ENCODE measurements around the gene STX12.
"Not testable (repeated sequence)": the region's sequence is repeated elsewhere in the genome, so short reads cannot be mapped to it uniquely, and the experiment has no call there.

The STX12 gene

GRCh38 chr1:27830621-27831440 lies 57.8 kb downstream of the STX12 start, which contains the start of gene PPP1R8:
TSS of gene PPP1R8 (plus strand) at chr1:27830782. CDS start at chr1:27830836, 54 bp downstream.
- peak; percentile 88 for DNase-seq (ENCODE audit: low spot score)

DNA sequence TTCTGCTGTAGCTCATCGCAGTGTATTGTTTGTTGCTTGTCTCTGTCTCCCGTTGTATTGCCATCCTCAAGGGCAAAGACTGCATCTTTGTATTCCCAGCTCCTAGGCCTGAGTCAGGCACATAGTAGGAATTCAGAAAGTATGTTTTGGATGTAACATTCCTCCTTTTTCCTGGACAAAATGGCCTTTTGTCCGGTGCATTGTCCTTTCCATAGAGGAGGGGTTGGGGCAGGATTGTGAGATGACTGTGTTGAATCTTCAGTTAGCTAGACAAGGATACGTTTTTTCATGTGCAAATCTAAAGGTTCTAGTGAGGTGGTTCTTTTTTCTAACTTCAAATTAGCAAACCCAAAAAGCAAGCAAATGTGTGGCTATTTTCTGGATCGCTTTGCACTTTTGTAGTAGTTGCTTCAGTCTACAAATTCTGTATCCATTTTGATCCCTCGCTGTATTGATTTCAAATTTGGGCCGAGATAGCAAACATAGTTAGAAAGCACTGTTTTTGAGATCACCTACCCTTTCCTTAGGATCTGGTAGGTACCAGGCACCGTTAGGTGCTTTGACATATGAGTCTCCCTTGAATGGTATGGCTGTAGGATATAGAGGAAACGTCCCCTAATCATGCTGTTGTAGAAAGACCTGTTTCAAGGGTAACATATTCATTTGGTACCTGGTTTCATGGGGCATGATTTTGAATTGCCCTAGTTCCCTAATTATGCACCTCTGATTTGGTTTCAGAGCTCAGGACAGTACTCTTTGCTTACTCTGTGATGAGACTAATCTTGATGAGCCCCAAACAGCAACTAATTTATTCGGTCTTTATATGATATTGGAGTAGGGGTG lies 58.8 kb downstream of the STX12 start:
- DNase-seq (ENCODE audit: low spot score): no peak

DNA sequence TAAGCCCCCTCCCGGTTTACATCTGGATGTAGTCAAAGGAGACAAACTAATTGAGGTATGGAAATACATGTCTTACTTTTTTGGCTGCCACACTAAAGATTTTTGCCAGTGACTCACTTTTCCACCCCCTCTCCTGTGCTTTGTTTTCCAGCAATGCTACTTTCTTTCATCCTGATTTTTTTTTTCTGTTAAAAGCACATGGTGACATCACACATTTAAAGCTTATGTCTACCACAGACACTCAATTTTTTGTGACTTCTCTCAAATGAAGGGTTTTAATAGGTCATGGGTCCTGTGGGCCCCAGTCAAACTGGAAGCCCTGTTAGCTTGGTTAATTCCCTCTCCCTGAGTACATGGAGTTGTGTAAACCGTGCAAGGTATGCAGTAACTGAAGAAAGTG lies 59.7 kb downstream of the STX12 start:
- no peak for DNase-seq (ENCODE audit: low spot score)

DNA sequence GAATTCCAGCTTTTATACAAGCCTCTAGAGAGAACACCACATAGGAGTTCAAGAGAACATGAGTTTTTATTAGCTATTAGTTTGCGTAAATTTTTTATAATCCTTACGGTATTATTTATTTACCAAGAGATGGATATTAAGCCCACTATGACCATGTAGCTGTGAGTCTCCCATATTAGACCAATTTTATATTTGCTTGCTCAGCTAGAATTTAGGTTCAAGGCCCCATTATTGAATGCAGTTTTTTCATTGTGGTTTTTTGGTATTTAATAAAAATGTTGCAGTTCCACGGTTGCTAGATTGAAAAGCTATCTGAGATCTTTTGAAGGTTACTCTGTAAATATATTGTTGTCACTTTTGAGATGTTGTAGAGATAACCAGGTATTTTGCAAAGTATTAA lies 60.5 kb downstream of the STX12 start:
- no peak for DNase-seq (ENCODE audit: low spot score)

- DNase-seq (ENCODE audit: low spot score): no peak
These were observed 62.0 kb downstream of the STX12 start for GRCh38 chr1:27835046-27835445.

DNA sequence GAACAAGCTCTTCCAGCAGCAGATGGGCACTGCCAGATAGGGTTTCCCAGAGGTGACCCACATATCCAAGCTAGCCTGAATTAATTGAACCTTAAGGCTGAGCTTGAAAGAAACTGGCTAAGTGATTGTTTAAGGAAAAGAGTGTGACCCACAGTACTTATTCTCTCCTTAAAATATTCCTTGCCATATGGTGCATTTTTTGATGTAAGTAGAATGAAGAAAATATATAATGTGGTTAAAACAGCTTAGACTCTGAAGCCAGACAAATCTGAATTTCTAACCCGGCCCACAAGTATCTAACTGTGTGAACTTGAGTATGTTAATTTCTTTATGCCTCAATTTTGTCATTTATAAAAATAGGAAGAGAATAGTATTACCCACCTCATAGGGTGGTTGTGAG lies 62.5 kb downstream of the STX12 start:
- DNase-seq (ENCODE audit: low spot score): no peak

DNA sequence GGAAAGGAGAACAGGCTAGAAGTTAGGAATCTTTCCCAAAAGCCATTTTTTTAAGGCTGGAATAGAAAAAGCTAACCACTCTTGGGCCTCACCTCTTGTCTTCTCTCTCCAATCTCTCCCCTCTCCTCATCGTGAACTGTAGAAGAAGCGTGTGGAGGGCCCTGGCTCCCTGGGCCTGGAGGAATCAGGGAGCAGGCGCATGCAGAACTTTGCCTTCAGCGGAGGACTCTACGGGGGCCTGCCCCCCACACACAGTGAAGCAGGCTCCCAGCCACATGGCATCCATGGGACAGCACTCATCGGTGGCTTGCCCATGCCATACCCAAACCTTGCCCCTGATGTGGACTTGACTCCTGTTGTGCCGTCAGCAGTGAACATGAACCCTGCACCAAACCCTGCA lies 76.9 kb downstream of the STX12 start:
- no peak for DNase-seq (ENCODE audit: low spot score)

DNA sequence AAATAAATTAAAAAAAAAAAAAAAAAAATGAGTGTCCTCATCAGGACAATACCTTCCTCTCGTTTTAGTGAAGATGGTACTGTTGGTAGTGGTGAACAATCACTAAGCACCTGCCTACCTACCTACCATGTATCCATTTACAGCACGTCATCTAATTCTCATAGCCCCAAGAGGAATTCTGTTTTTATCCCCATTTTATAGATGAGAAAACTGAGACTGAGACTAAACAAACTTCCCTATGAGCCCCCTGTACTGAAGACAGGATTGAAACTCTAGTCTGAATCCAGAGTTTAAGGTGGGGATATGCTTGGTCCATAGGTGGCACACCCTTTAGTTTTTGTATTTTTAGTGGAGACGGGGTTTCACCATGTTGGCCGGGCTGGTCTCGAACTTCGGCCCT lies 82.1 kb downstream of the STX12 start:
- DNase-seq (ENCODE audit: low spot score): no peak

GRCh38 chr1:27856561-27857343 lies 83.7 kb downstream of the STX12 start:
- DNase-seq (ENCODE audit: low spot score): no peak

DNA sequence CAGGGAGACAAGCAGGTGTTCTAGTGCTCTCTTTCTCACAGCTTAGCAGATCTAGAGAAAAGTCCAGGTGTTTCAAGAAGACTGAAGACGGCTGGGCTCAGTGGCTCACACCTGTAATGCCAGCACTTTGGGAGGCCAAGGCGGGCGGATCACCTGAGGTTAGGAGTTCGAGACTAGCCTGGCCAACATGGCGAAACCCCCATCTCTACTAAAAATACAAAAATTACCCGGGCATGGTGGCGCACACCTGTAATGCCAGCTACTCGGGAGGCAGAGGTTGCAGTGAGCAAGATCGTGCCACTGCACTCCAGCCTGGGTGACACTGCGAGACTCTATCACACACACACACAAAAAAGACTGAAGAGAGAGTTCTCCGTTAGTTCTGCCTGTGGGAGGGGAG lies 84.5 kb downstream of the STX12 start:
- not testable (repeated sequence) for DNase-seq (ENCODE audit: low spot score)

- peak; percentile 88 for DNase-seq (ENCODE audit: low spot score)
These were observed 85.3 kb downstream of the STX12 start for GRCh38 chr1:27858072-27858948.

DNA sequence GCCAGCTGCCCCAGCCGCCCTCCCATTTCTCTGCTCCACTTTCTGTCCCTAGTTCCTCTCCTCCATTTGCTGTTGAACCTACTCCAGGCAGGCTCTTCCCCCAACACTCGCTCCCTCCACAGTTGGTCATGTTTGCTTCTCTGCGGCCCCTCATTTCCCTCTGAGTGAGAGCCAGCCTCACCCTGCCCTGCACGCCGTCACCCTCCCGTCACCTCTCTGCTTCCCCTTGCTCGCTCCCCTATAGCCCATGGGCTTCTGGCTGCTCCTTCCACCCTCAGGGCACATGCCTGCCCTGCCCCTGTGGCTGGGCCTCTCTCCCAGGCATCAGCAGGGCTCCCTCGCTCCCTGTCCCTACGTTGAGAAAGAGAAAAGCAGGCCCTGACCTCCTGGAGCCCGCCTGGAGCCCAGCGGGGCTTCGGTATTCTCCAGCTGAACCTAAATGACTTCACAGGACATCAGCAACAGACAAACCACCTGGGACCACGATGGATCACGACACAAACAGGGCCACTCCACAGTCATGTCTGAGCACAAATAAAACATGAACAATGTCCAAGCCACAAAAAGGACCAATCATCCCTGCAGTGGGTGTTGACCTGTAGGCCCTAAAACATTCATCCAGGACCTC lies 86.0 kb downstream of the STX12 start:
- DNase-seq (ENCODE audit: low spot score): no peak

DNA sequence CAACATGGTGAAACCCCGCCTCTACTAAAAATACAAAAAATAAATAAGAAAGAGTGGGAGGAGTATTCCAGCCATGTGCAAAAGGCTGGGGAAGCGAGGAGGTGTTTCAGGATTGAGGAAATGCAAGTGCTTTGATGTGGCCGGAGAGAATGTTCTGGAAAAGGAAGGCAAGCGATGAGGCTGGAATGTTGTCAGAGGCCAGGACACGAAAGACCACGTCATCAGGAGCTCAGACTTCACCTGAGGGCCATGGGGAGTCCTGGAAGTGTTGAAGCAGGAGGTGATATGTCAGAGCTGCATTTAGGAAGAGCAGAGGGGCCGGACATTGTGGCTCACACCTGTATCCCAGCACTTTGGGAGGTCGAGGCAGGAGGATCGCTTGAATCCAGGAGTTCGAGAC lies 88.4 kb downstream of the STX12 start:
- no peak for DNase-seq (ENCODE audit: low spot score)

- no peak for DNase-seq (ENCODE audit: low spot score)
These were observed 89.0 kb downstream of the STX12 start for GRCh38 chr1:27862004-27862403.

DNA sequence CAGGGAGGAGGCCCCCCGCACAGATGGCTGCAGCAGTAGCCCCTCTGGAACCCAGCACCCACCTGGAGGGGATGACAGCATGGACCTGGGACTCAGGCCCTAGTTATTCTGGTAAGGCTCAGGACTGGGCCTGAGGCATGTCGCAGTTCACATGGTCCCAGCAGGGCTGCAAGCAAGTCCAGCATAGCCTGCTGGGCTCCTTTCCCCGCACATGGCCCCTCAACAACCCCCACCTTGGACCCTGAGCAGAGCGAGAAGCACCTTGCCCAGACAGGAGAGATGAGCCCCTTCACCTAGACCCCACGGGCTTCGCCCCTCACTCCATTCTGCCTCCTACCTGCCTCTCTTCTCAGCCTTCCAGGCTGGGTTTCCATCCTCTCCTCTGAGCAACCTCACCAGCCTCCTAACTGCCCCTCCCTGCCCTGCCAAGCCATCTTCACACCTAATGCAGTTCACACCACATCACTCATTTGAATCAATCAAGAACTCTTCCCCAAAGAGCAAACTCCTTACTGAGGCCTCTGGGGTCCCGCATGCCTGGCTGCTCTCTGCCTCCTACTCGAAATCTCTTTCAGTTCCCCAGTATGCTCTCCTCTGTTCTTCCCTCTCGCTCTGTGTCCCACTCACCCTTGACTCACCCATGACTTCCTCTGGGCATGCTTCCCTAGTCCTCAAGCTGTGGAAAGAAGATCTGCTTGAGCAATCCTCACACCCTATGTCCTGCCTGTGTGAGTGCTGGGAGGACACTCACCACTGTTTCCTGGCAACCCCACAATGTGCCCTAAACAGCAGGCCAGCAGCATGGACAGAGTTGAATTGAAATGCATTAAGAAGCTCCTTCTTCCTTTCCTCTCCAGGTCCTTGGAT lies 89.9 kb downstream of the STX12 start:
- no peak for DNase-seq (ENCODE audit: low spot score)

GRCh38 chr1:27863538-27863915 lies 90.5 kb downstream of the STX12 start:
- no peak for DNase-seq (ENCODE audit: low spot score)

GRCh38 chr1:27864264-27864895 lies 91.4 kb downstream of the STX12 start:
- peak; percentile 44 for DNase-seq (ENCODE audit: low spot score)

DNA sequence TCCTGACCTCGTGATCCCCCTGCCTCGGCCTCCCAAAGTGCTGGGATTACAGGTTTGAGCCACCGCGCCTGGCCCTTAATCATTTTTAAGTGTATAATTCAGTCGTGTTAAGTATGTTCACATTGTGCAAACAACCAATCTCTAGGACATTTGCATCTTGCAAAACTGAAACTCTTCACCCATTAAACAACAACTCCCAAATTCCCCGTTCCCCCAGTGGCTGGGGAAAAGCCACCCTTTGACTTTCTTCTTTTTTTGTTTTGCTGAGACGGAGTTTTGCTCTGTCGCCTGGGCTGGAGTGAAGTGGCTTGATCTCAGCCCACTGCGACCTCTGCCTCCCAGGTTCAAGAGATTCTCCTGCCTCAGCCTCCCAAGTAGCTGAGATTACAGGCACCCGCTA lies 92.8 kb downstream of the STX12 start:
- no peak for DNase-seq (ENCODE audit: low spot score)

DNA sequence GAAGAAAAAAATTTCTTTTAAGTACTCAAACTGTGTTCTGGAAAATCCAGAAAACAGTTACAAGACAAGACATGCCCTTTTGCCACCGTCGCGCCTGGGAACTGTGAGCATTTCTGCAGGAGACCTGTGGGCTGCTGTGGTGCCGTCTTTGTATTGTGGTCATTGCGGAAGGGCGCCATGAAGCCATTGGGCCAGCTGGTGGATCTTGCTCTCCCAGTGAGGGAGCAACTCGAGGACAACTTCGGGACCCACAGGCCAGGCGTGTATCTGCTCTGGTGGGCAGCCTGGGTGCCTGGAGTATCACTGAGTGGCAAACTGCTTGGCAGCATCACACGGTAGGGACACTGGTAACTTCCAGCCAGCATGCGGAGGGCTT lies 95.5 kb downstream of the STX12 start:
- no peak for DNase-seq (ENCODE audit: low spot score)
